Natural killer cell (primary cell): ENCODE measurements around the gene MPHOSPH10. TPM values are rescaled to one million over a fixed set of nuclear protein-coding genes. Genes with fewer than 3 reads are reported as not detected.
"Not testable (repeated sequence)": the region's sequence is repeated elsewhere in the genome, so short reads cannot be mapped to it uniquely, and the experiment has no call there.

Experiments used
- ATAC-seq, 3 donors: fragments of 150-1000 bp in 2 of 3; fragments of 200-7000 bp in 1 of 3; cut with Tn5 transposase; 1 replicate in 1 of 3; 2 replicates in 2 of 3; pipeline ENCODE4 v1.10.0; 2021; ENCODE audit warnings: mild to moderate bottlenecking in 2 of 3, moderate library complexity in 2 of 3
- DNase-seq, 2 donors: peaks; one replicate each; pipeline versions ENCODE4 v3.0.0 to v3.0.0-alpha.2; 2013 to 2021; ENCODE audit warnings: mixed read lengths in 1 of 2
- H3K27ac ChIP-seq: one replicate; pipeline ENCODE4 v1.5.1; 2013; ENCODE audit warnings: mild to moderate bottlenecking, low read length
- H3K27me3 ChIP-seq: one replicate; pipeline ENCODE4 v1.6.1; 2013; ENCODE audit warnings: low read length; ENCODE audit not compliant: control insufficient read depth, insufficient read depth
- H3K36me3 ChIP-seq: one replicate; pipeline ENCODE4 v1.6.1; 2013; ENCODE audit warnings: low read length; ENCODE audit not compliant: control insufficient read depth, insufficient read depth
- H3K4me1 ChIP-seq: one replicate; pipeline ENCODE4 v1.6.1; 2013; ENCODE audit warnings: low read length; ENCODE audit not compliant: control insufficient read depth, insufficient read depth
- H3K4me3 ChIP-seq: one replicate; pipeline ENCODE4 v1.5.1; 2013; ENCODE audit warnings: low read length
- H3K9me3 ChIP-seq: one replicate; pipeline ENCODE4 v1.6.1; 2013; ENCODE audit warnings: low read length; ENCODE audit not compliant: control insufficient read depth, insufficient read depth
- H3K27ac Mint-ChIP-seq, 2 donors: one replicate each; pipeline ENCODE4 v1.8.0; 2022; ENCODE audit warnings: mild to moderate bottlenecking in 2 of 2, mixed read lengths in 2 of 2, moderate library complexity in 1 of 2
- H3K27me3 Mint-ChIP-seq, 2 donors: one replicate each; pipeline ENCODE4 v1.8.0; 2022; ENCODE audit warnings: low read depth in 2 of 2, mixed read lengths in 2 of 2
- H3K36me3 Mint-ChIP-seq: one replicate; pipeline ENCODE4 v1.8.0; 2022; ENCODE audit warnings: mixed read lengths
- H3K4me1 Mint-ChIP-seq, 2 donors: one replicate each; pipeline ENCODE4 v1.8.0; 2022; ENCODE audit warnings: mixed read lengths in 2 of 2
- H3K4me3 Mint-ChIP-seq: one replicate; pipeline ENCODE4 v1.8.0; 2022; ENCODE audit warnings: mild to moderate bottlenecking, moderate library complexity, mixed read lengths
- H3K9me3 Mint-ChIP-seq, 2 donors: one replicate each; pipeline ENCODE4 v1.8.0; 2022; ENCODE audit warnings: mixed read lengths in 2 of 2
- WGBS: methylation state at CpG from one replicate; pipeline ENCODE4 v1.1.7; 2013; ENCODE audit warnings: missing lambda C conversion rate; ENCODE audit not compliant: insufficient coverage; 5-methylcytosine and 5-hydroxymethylcytosine counted together
- intact Hi-C: fragments of 100-400 bp; cut with micrococcal nuclease; formaldehyde crosslinking; loops from one replicate; pipeline ENCODE4 v1.14.2; 2022
- total RNA-seq, 4 donors: library from RNA; stranded (reverse); fragments of 120-200 nt in 1 of 4; gene quantifications; one replicate each; pipeline versions ENCODE4 v1.2.3 to v1.2.4, GENCODE V29; 2013 to 2022
- TF ChIP-seq, protein P1 (sequence below): fragments of 200-600 bp; IDR thresholded peaks from one replicate; pipeline ENCODE4 v1.8.0; 2022; ENCODE audit warnings: antibody characterized with exemption

Gene MPHOSPH10
- total RNA-seq, 3 donors from 2014 or later (not counting 1 experiment from before 2014, with no cell fraction given), result 27.9 to 34.2 (median 31.4) TPM

DNA sequence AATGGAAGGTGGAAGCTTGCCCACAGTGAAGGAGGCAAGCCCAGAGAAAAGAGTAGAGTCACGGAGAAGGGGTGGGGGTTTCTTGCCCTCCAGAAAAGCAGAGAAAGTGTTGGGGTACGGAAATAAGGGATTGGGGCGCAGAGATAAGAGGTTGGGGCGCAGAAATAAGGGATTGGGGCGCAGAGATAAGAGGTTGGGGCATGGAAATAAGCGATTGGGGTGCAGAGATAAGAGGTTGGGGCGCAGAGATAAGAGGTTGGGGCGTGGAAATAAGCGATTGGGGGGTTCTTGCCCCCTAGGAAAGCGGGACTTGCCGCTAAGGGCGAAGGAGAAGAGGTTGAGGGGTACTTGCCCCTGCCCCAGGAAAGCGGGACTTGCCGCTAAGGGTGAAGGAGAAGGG, 41.0 kb upstream of the MPHOSPH10 start:
- WGBS, result 87% methylated on average over 14 of the region's 14 CpGs
- H3K27ac ChIP-seq, result not testable (repeated sequence)

DNA sequence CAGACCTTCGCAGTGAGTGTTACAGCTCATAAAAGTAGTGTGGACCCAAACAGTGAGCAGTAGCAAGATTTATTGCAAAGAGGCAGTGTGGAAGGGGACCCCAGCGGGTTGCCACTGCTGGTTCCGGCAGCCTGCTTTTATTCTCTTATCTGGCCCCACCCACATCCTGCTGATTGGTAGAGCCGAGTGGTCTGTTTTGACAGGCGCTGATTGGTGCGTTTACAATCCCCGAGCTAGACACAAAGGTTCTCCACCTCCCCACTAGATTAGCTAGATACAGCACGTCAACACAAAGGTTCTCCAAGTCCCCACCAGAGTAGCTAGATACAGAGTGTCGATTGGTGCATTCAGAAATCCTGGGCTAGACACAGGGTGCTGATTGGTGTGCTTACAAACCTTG, 38.6 kb upstream of the MPHOSPH10 start:
- H3K4me3 Mint-ChIP-seq, ATAC-seq, DNase-seq, intact Hi-C loops, H3K4me3 ChIP-seq, H3K36me3 ChIP-seq, H3K4me1 ChIP-seq, H3K27ac ChIP-seq, H3K9me3 ChIP-seq, H3K4me1 Mint-ChIP-seq, H3K27ac Mint-ChIP-seq, H3K27me3 ChIP-seq, H3K9me3 Mint-ChIP-seq, H3K36me3 Mint-ChIP-seq: not testable (repeated sequence)
- WGBS, result 89% methylated on average over 9 of the region's 9 CpGs
- peaks cover 16 to 29% of the 10 kb centered on the region in 2 donors for H3K27me3 Mint-ChIP-seq

More for the DNA sequence above, 41.0 kb upstream of the MPHOSPH10 start:
- H3K36me3 ChIP-seq, intact Hi-C loops, H3K9me3 Mint-ChIP-seq, H3K36me3 Mint-ChIP-seq, H3K9me3 ChIP-seq, H3K27ac Mint-ChIP-seq, H3K4me1 ChIP-seq, H3K27me3 ChIP-seq, H3K4me3 Mint-ChIP-seq, H3K4me3 ChIP-seq, DNase-seq, H3K4me1 Mint-ChIP-seq, ATAC-seq: not testable (repeated sequence)
- peaks cover 22 to 46% of the 10 kb centered on the region in 2 donors for H3K27me3 Mint-ChIP-seq

- H3K4me1 ChIP-seq, ATAC-seq, H3K4me1 Mint-ChIP-seq, DNase-seq, H3K27ac ChIP-seq, H3K27me3 ChIP-seq, H3K9me3 Mint-ChIP-seq, H3K4me3 ChIP-seq, intact Hi-C loops, H3K36me3 Mint-ChIP-seq, H3K36me3 ChIP-seq, H3K9me3 ChIP-seq, H3K4me3 Mint-ChIP-seq, H3K27ac Mint-ChIP-seq: not testable (repeated sequence)
- 95% methylated on average over 33 of the region's 33 CpGs for WGBS
- peaks cover 14 to 24% of the 10 kb centered on the region in 2 donors for H3K27me3 Mint-ChIP-seq
Measured at GRCh38 chr2:71092491-71093260, 37.8 kb upstream of the MPHOSPH10 start.

DNA sequence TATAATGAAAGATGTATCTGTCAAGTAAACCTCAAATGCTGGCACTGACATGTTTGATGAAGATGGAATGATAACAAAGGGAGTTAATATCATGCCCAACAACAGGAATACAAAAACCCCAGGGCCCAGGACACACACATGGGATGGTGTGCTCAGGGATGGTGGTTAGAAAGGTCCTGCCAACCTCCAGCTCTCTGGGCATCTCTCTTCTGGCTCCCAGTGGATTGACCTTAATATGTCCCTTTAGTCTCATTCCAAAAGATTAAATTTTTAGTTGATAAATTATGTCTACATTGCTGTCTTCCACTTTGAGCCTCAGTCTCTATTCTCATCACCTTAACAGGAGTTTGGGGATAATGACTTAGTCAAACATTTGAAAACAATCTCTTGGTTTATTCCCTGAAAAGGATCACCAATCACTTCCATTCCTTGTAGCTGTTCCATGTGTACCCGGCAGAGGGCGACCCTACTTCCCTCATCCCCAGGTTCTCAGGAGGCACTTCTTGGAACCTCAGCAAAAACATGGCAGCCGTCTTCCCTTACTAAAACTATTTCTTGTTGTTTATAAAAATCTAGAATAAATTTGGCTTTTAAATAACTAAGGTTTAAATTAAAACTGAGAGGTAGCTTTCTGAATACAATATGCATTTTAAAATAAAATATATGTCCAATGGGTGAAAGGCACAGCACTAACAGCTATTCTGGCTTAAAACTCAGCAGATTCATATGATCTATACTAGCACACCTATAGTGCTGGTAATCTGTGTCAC, 30.1 kb upstream of the MPHOSPH10 start:
- peak in 2 of 3 donors; percentile 57 to 68 for ATAC-seq
- Mint-ChIP-seq H3K27me3 (peaks cover 7 to 10% of the 10 kb centered on the region in 2 donors), H3K4me3 (no peak overlapping the region), H3K9me3 (no peaks in the 10 kb centered on the region), H3K4me1 (no peaks in the 10 kb centered on the region), H3K36me3 (no peaks in the 10 kb centered on the region), H3K27ac (no peak overlapping the region)
- TF ChIP-seq, protein P1, sequence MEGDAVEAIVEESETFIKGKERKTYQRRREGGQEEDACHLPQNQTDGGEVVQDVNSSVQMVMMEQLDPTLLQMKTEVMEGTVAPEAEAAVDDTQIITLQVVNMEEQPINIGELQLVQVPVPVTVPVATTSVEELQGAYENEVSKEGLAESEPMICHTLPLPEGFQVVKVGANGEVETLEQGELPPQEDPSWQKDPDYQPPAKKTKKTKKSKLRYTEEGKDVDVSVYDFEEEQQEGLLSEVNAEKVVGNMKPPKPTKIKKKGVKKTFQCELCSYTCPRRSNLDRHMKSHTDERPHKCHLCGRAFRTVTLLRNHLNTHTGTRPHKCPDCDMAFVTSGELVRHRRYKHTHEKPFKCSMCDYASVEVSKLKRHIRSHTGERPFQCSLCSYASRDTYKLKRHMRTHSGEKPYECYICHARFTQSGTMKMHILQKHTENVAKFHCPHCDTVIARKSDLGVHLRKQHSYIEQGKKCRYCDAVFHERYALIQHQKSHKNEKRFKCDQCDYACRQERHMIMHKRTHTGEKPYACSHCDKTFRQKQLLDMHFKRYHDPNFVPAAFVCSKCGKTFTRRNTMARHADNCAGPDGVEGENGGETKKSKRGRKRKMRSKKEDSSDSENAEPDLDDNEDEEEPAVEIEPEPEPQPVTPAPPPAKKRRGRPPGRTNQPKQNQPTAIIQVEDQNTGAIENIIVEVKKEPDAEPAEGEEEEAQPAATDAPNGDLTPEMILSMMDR, result peak; percentile 68
- WGBS, result 4% methylated on average over 2 of the region's 3 CpGs
- H3K4me1 ChIP-seq, result no peaks in the 10 kb centered on the region
- H3K36me3 ChIP-seq, result no peaks in the 10 kb centered on the region
- no peaks in the 10 kb centered on the region for H3K9me3 ChIP-seq
- H3K27me3 ChIP-seq, result no peaks in the 10 kb centered on the region
- H3K27ac ChIP-seq, result no peak overlapping the region
- peak in 1 of 2 donors; percentile 68 for DNase-seq
- H3K4me3 ChIP-seq, result no peak overlapping the region
- intact Hi-C loops, result no loop called here
